WTC11 (cell line): Measurements from ENCODE around the gene TFF3. TPM values are rescaled to one million over a fixed set of nuclear protein-coding genes. Genes with fewer than 3 reads are reported as not detected.

Experiments used
- ATAC-seq: fragments of 200-7000 bp; cut with Tn5 transposase; 2 replicates; pipeline ENCODE4 v1.10.0; 2021; ENCODE audit warnings: mild to moderate bottlenecking, moderate library complexity
- CTCF ChIA-PET: fragments of 300-600 bp; sonication (Branson Sonifier 250); formaldehyde crosslinking; loops from one replicate; lab custom pipeline; 2021; ENCODE audit warnings: antibody characterized with exemption; lab: Charles Lee
- POLR2A ChIA-PET: fragments of 350-600 bp; sonication (Branson Sonifier 250); formaldehyde crosslinking; loops from one replicate; lab custom pipeline; 2021; ENCODE audit warnings: antibody characterized with exemption; lab: Charles Lee
- DNase-seq: peaks from one replicate; pipeline ENCODE4 v3.0.0; 2021; ENCODE audit warnings: low spot score
- H3K27ac Mint-ChIP-seq: 2 replicates; pipeline ENCODE4 v1.8.0; 2021; ENCODE audit warnings: mixed read lengths
- H3K27me3 Mint-ChIP-seq: 2 replicates; pipeline ENCODE4 v1.8.0; 2021; ENCODE audit warnings: low read depth, mild to moderate bottlenecking, moderate library complexity, mixed read lengths
- H3K36me3 Mint-ChIP-seq: 2 replicates; pipeline ENCODE4 v1.8.0; 2021; ENCODE audit warnings: mixed read lengths
- H3K4me1 Mint-ChIP-seq: 2 replicates; pipeline ENCODE4 v1.8.0; 2022; ENCODE audit warnings: mixed read lengths
- H3K4me3 Mint-ChIP-seq: 2 replicates; pipeline ENCODE4 v1.8.0; 2021; ENCODE audit warnings: mild to moderate bottlenecking, moderate library complexity, mixed read lengths
- H3K9me3 Mint-ChIP-seq: 2 replicates; pipeline ENCODE4 v1.8.0; 2021; ENCODE audit warnings: mixed read lengths
- E2F5 ChIP-seq: sonication (generic); formaldehyde crosslinking; IDR thresholded peaks from 2 replicates; pipeline ENCODE4 v1.8.1; 2022; ENCODE audit warnings: mild to moderate bottlenecking, moderate library complexity, missing genetic modification reagents
- ELF4 ChIP-seq: sonication (generic); formaldehyde crosslinking; IDR thresholded peaks from 2 replicates; pipeline ENCODE4 v1.8.1; 2022; ENCODE audit warnings: low read depth, mild to moderate bottlenecking, moderate library complexity, missing genetic modification reagents
- SMAD3 ChIP-seq: sonication (generic); formaldehyde crosslinking; IDR thresholded peaks from 2 replicates; pipeline ENCODE4 v1.8.0; 2022; ENCODE audit warnings: missing genetic modification reagents, mild to moderate bottlenecking, borderline replicate concordance
- SMAD4 ChIP-seq: sonication (generic); formaldehyde crosslinking; IDR thresholded peaks from 2 replicates; pipeline ENCODE4 v1.8.0; 2022; ENCODE audit warnings: mild to moderate bottlenecking, missing genetic modification reagents
- USF1 ChIP-seq: sonication (generic); formaldehyde crosslinking; IDR thresholded peaks from 2 replicates; pipeline ENCODE4 v1.8.0; 2022; ENCODE audit warnings: mild to moderate bottlenecking, missing genetic modification reagents
- ZBTB21 ChIP-seq: sonication (generic); formaldehyde crosslinking; IDR thresholded peaks from 2 replicates; pipeline ENCODE4 v1.8.1; 2023; ENCODE audit warnings: mild to moderate bottlenecking, missing genetic modification reagents, borderline replicate concordance
- ZBTB43 ChIP-seq: sonication (generic); formaldehyde crosslinking; IDR thresholded peaks from 2 replicates; pipeline ENCODE4 v1.8.1; 2023; ENCODE audit warnings: mild to moderate bottlenecking, missing genetic modification reagents
- ZNF121 ChIP-seq: sonication (generic); formaldehyde crosslinking; IDR thresholded peaks from 2 replicates; pipeline ENCODE4 v1.8.0; 2023; ENCODE audit warnings: missing genetic modification reagents
- ZNF138 ChIP-seq: sonication (generic); formaldehyde crosslinking; conservative IDR thresholded peaks from 2 replicates; pipeline ENCODE4 v1.8.1; 2022; ENCODE audit warnings: mild to moderate bottlenecking, moderate library complexity, missing genetic modification reagents
- ZNF281 ChIP-seq: sonication (generic); formaldehyde crosslinking; IDR thresholded peaks from 2 replicates; pipeline ENCODE4 v1.8.0; 2023; ENCODE audit warnings: mild to moderate bottlenecking, missing genetic modification reagents
- ZNF416 ChIP-seq: fragments of 250-450 bp; sonication (Bioruptor Pico); IDR thresholded peaks from 2 replicates; pipeline ENCODE4 v1.9.0; 2021; ENCODE audit warnings: mild to moderate bottlenecking, inconsistent platforms
- total RNA-seq: library from RNA; stranded (reverse); gene quantifications from 3 replicates; pipeline ENCODE4 v1.2.3, GENCODE V29; 2021

The TFF3 gene
- total RNA-seq, 1 experiment from 2014 or later = 4.2 TPM

- TF ChIP-seq ZBTB43 (CRISPR knock-in tag) (no peak), USF1 (CRISPR knock-in tag) (no peak), SMAD4 (CRISPR knock-in tag) (no peak)
Observed at GRCh38 chr21:42269386-42269785, 45.8 kb downstream of the TFF3 start (continued).

GRCh38 chr21:42266971-42267556, 48.1 kb downstream of the TFF3 start:
- ATAC-seq = no peak
- POLR2A ChIA-PET = no interaction called here
- Mint-ChIP-seq H3K36me3 (no peaks in the 10 kb centered on the region), H3K9me3 (no peaks in the 10 kb centered on the region), H3K27ac (no peak overlapping the region), H3K27me3 (no peaks in the 10 kb centered on the region)
- no peak for DNase-seq
- TF ChIP-seq ZNF121 (CRISPR knock-in tag) (no peak), SMAD3 (CRISPR knock-in tag) (no peak), ELF4 (no peak), ZBTB21 (CRISPR knock-in tag) (no peak), ZNF281 (CRISPR knock-in tag) (no peak), E2F5 (no peak), ZNF416 (CRISPR knock-in tag) (no peak), ZNF138 (no peak)
- TF ChIP-seq, all 79 proteins: peak for 0
- peaks cover 10% of the 10 kb centered on the region for H3K4me1 Mint-ChIP-seq
- CTCF ChIA-PET = no interaction called here
- no peak overlapping the region for H3K4me3 Mint-ChIP-seq

GRCh38 chr21:42265231-42265812, 49.9 kb downstream of the TFF3 start:
- Mint-ChIP-seq H3K4me3 (no peak overlapping the region), H3K36me3 (no peaks in the 10 kb centered on the region), H3K4me1 (peaks cover 19% of the 10 kb centered on the region), H3K27me3 (no peaks in the 10 kb centered on the region), H3K27ac (no peak overlapping the region), H3K9me3 (no peaks in the 10 kb centered on the region)
- no peak for TF ChIP-seq ZBTB43 (CRISPR knock-in tag)
- ATAC-seq = no peak
- POLR2A ChIA-PET = no interaction called here
- CTCF ChIA-PET = interaction anchor here (0.7 kb wide), 1 partner anchor 44 kb away, joined by 4 read pairs; no protein-coding TSS in a partner anchor
- DNase-seq = no peak
